Thoracic aorta endothelial cell (primary cell): ENCODE data around the gene RFPL2. TPM values are rescaled to one million over a fixed set of nuclear protein-coding genes. Genes with fewer than 3 reads are reported as not detected.

Experiments used
- small RNA-seq: library from RNA; depleted of rRNA; stranded (forward); fragments of <200 nt; gene quantifications from one replicate; pipeline ENCODE3, GENCODE V24; 2012
- total RNA-seq: library from RNA; depleted of rRNA; stranded (reverse); fragments of >200 nt; gene quantifications from 2 replicates; pipeline ENCODE4 v1.2.3, GENCODE V29; 2012

RFPL2 gene
- not detected in 2 replicates for total RNA-seq

GRCh38 chr22:32204856-32205722, at the start of gene RFPL2:
Gene RFPL2 (minus strand): TSS chr22:32205073. CDS start chr22:32202451, 2,622 bp downstream.

DNA sequence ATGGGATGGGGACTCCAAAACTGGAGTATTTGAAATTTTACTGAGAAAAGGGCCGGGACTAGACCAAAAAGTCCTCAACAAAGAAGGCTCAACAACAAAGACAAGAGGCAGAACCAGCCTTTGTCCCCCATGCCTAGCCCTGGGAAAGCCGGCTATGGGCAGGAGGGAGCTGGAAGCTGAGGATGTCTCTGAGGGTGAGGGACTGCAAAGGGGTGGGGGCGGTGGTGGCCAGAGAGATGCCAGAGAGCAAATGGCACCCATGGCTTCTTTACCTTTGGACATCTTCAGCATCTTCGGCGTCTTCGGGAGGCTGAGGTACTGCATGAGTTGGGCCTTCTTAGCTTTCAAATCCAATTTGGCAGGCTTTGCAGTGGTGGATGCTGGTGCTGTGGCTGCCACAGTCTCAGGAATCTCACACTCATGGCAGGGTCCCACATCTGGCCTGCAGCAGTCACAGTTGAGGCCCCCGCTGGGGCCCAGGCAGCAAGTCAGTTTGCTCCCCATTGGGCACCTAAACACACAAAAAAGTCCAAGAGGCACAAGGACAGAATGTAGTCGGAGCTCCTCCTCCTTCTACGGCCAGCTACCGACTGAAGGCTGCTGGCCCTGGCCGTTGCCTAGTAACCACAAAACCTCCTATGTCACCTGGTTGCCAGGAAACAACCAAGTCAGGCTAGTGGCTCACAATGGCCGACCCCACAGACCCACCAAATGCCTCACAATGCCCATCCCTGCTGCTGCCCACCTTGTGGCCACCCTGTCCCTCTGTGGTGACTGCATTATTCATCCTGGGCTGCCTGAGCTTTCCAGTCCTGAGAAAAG, 46.0 kb downstream of the RFPL2 start, which contains the start of gene C22orf42:
Gene C22orf42 (minus strand): TSS at position 592 of the 822 bp plus-strand sequence. CDS start 88 bp downstream, at position 504.

Small RNAs within 50 kb of the gene (small RNA-seq; reads per million reads assigned to genes)
- not detected for gene RF02171

Other genes starting within 250 kb of the RFPL2 start
- not detected in 2 replicates for gene SLC5A1, start 161.8 kb downstream of the RFPL2 start, total RNA-seq
- gene C22orf42, start 45.8 kb downstream of the RFPL2 start, total RNA-seq, result not detected in 2 replicates
- gene SLC5A4, start 50.3 kb upstream of the RFPL2 start, total RNA-seq, result 0.93 and 1.1 TPM in 2 replicates
- not detected in 2 replicates for gene RFPL3, start 152.8 kb upstream of the RFPL2 start, total RNA-seq
- 140 and 152 TPM in 2 replicates for gene RTCB, start 207.2 kb upstream of the RFPL2 start, total RNA-seq